ENCODE data around the gene SLC25A44.

Gene SLC25A44

GRCh38 chr1:156191292-156191964 is 2.5 kb upstream of the SLC25A44 start:
- Histone ChIP-seq H3K79me2 (ENCODE audit: insufficient read depth, low read depth) (peaks cover 25% of the 10 kb centered on the region), H3K27me3 (ENCODE audit: insufficient read depth, low read depth) (no peaks in the 10 kb centered on the region), H3K27ac (no peak overlapping the region), H3K9ac (no peak overlapping the region), H4K20me1 (ENCODE audit: insufficient read depth) (no peaks in the 10 kb centered on the region), H2AFZ (ENCODE audit: low read depth) (no peak overlapping the region), H3K4me2 (no peak overlapping the region), H3K4me1 (ENCODE audit: low read depth, poor library complexity, severe bottlenecking) (peaks cover 22% of the 10 kb centered on the region), H3K4me3 (IDR thresholded peaks at IDR 0.05; ENCODE audit: insufficient read depth, low read depth, low read length) (no peak overlapping the region), H3K36me3 (ENCODE audit: insufficient read depth) (no peaks in the 10 kb centered on the region)
- TF ChIP-seq CTCF (conservative IDR thresholded peaks at IDR 0.05; ENCODE audit: low read depth, low read length) = no peak

GRCh38 chr1:156193208-156193487 is 756 bp upstream of the SLC25A44 start:
- Histone ChIP-seq H3K27me3 (ENCODE audit: insufficient read depth, low read depth) (no peaks in the 10 kb centered on the region), H2AFZ (ENCODE audit: low read depth) (peak overlapping the region; percentile 79), H4K20me1 (ENCODE audit: insufficient read depth) (no peaks in the 10 kb centered on the region), H3K4me2 (peak overlapping the region; percentile 19), H3K79me2 (ENCODE audit: insufficient read depth, low read depth) (peaks cover 42% of the 10 kb centered on the region), H3K27ac (peak overlapping the region; percentile 42), H3K9ac (peak overlapping the region; percentile 56), H3K4me3 (IDR thresholded peaks at IDR 0.05; ENCODE audit: insufficient read depth, low read depth, low read length) (peak overlapping the region; percentile 8), H3K4me1 (ENCODE audit: low read depth, poor library complexity, severe bottlenecking) (peaks cover 24% of the 10 kb centered on the region), H3K36me3 (ENCODE audit: insufficient read depth) (no peaks in the 10 kb centered on the region)
- no peak for TF ChIP-seq CTCF (conservative IDR thresholded peaks at IDR 0.05; ENCODE audit: low read depth, low read length)

- H3K4me1 ChIP-seq (ENCODE audit: low read depth, poor library complexity, severe bottlenecking) = peaks cover 24% of the 10 kb centered on the region
- H3K79me2 ChIP-seq (ENCODE audit: insufficient read depth, low read depth) = peaks cover 50% of the 10 kb centered on the region
- peak overlapping the region; percentile 56; the same call in 1 of the 2 replicates for H3K9ac ChIP-seq
- H3K36me3 ChIP-seq (ENCODE audit: insufficient read depth) = no peaks in the 10 kb centered on the region; the same call in 1 of the 2 replicates
- no peak overlapping the region for H3K27ac ChIP-seq
- peak overlapping the region; percentile 90 for H3K4me2 ChIP-seq
- TF ChIP-seq CTCF (conservative IDR thresholded peaks at IDR 0.05; ENCODE audit: low read depth, low read length) = no peak; the same call in 1 of the 2 replicates
- H4K20me1 ChIP-seq (ENCODE audit: insufficient read depth) = no peaks in the 10 kb centered on the region
- H2AFZ ChIP-seq (ENCODE audit: low read depth) = peak overlapping the region; percentile 79
- no peaks in the 10 kb centered on the region for H3K27me3 ChIP-seq (ENCODE audit: insufficient read depth, low read depth)
- peak overlapping the region; percentile 99 for H3K4me3 ChIP-seq (IDR thresholded peaks at IDR 0.05; ENCODE audit: insufficient read depth, low read depth, low read length)
Measured at GRCh38 chr1:156194300-156194652, 372 bp downstream of the SLC25A44 start.

- Histone ChIP-seq H3K9ac (no peak overlapping the region), H3K27ac (no peak overlapping the region), H4K20me1 (ENCODE audit: insufficient read depth) (no peaks in the 10 kb centered on the region), H2AFZ (ENCODE audit: low read depth) (no peak overlapping the region), H3K4me1 (ENCODE audit: low read depth, poor library complexity, severe bottlenecking) (peaks cover 24% of the 10 kb centered on the region), H3K36me3 (ENCODE audit: insufficient read depth) (no peaks in the 10 kb centered on the region; the same call in 1 of the 2 replicates), H3K4me3 (IDR thresholded peaks at IDR 0.05; ENCODE audit: insufficient read depth, low read depth, low read length) (no peak overlapping the region), H3K4me2 (no peak overlapping the region; the same call in 1 of the 2 replicates), H3K27me3 (ENCODE audit: insufficient read depth, low read depth) (no peaks in the 10 kb centered on the region), H3K79me2 (ENCODE audit: insufficient read depth, low read depth) (peaks cover 56% of the 10 kb centered on the region)
- TF ChIP-seq CTCF (conservative IDR thresholded peaks at IDR 0.05; ENCODE audit: low read depth, low read length) = no peak
Measured at GRCh38 chr1:156195853-156196252, 1.9 kb downstream of the SLC25A44 start.

All from KMS-11 (cell line).